ENCODE measurements around the gene RAB43.

The RAB43 gene

DNA sequence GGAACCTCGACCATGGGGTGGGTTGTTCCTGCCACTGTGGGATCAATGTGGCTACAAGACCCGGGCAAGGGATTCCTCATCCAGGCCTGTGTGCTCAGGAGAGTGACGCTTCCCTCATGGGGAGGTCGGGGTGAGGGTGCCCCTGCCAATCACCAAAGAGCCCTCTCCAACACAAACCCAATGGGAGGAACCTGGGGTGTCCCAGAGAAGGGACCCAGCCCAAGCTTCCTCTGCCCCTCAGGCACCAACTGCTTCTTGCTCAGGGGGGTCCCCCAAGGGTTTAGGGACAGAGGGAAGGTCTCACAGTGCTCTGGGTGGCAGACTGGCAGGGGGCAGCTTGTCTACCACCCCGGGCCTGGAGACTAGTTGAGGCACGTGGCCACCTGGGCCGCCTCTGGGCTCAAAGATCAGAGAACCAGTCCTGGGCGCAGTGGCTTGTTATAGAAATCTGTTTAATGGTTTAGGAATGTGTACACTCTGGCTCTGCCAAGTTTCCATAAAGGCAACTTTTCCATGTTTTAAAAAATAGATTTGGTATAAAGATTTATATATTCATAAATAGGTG lies 34.4 kb downstream of the RAB43 start:
- Histone ChIP-seq H3K4me1 (ENCODE audit: control insufficient read depth, insufficient read depth, low read length) (no peaks in the 10 kb centered on the region), H3K27ac (ENCODE audit: extremely low read depth, low read depth, low read length) (no peak overlapping the region), H3K9me3 (ENCODE audit: control insufficient read depth, insufficient read depth, low read depth, low read length) (no peaks in the 10 kb centered on the region), H3K4me3 (ENCODE audit: low read depth, low read length) (no peak overlapping the region), H3K36me3 (ENCODE audit: control insufficient read depth in 2 of 2, insufficient read depth in 1 of 2, low read length in 2 of 2) (peaks cover 0 to 6% of the 10 kb centered on the region in 2 experiments; a peak in 2 of 3 replicates)
- POLR2A ChIA-PET, result no interaction called here
- no peak for TF ChIP-seq GLI2 (tag by site-specific recombination; IDR thresholded peaks at IDR 0.05; ENCODE audit: borderline replicate concordance, low read depth)
- TF ChIP-seq ZNF529 (tag by site-specific recombination; IDR thresholded peaks at IDR 0.05; ENCODE audit: insufficient replicate concordance), result no peak
- TF ChIP-seq ZNF335 (tag by site-specific recombination; conservative IDR thresholded peaks at IDR 0.05), result no peak
- no peak for TF ChIP-seq HIC1 (tag by site-specific recombination; IDR thresholded peaks at IDR 0.05)
- no peak for TF ChIP-seq ZNF48 (tag by site-specific recombination; IDR thresholded peaks at IDR 0.05)
- no peak for TF ChIP-seq TSHZ1 (tag by site-specific recombination; IDR thresholded peaks at IDR 0.05; ENCODE audit: borderline replicate concordance)
- TF ChIP-seq WT1 (tag by site-specific recombination; IDR thresholded peaks at IDR 0.05), result no peak
- TF ChIP-seq, protein P1, sequence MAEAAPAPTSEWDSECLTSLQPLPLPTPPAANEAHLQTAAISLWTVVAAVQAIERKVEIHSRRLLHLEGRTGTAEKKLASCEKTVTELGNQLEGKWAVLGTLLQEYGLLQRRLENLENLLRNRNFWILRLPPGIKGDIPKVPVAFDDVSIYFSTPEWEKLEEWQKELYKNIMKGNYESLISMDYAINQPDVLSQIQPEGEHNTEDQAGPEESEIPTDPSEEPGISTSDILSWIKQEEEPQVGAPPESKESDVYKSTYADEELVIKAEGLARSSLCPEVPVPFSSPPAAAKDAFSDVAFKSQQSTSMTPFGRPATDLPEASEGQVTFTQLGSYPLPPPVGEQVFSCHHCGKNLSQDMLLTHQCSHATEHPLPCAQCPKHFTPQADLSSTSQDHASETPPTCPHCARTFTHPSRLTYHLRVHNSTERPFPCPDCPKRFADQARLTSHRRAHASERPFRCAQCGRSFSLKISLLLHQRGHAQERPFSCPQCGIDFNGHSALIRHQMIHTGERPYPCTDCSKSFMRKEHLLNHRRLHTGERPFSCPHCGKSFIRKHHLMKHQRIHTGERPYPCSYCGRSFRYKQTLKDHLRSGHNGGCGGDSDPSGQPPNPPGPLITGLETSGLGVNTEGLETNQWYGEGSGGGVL (tag by site-specific recombination; IDR thresholded peaks at IDR 0.05), result no peak
- no peak for TF ChIP-seq ZNF596 (tag by site-specific recombination; IDR thresholded peaks at IDR 0.05)
- TF ChIP-seq SETDB1 (IDR thresholded peaks at IDR 0.05; ENCODE audit: insufficient read length, low read length), result no peak
- TF ChIP-seq, protein P2, sequence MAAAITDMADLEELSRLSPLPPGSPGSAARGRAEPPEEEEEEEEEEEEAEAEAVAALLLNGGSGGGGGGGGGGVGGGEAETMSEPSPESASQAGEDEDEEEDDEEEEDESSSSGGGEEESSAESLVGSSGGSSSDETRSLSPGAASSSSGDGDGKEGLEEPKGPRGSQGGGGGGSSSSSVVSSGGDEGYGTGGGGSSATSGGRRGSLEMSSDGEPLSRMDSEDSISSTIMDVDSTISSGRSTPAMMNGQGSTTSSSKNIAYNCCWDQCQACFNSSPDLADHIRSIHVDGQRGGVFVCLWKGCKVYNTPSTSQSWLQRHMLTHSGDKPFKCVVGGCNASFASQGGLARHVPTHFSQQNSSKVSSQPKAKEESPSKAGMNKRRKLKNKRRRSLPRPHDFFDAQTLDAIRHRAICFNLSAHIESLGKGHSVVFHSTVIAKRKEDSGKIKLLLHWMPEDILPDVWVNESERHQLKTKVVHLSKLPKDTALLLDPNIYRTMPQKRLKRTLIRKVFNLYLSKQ (tag by site-specific recombination; IDR thresholded peaks at IDR 0.05; ENCODE audit: borderline replicate concordance), result no peak
- no peak for TF ChIP-seq SP7 (tag by site-specific recombination; IDR thresholded peaks at IDR 0.05)
- TF ChIP-seq, protein P3, sequence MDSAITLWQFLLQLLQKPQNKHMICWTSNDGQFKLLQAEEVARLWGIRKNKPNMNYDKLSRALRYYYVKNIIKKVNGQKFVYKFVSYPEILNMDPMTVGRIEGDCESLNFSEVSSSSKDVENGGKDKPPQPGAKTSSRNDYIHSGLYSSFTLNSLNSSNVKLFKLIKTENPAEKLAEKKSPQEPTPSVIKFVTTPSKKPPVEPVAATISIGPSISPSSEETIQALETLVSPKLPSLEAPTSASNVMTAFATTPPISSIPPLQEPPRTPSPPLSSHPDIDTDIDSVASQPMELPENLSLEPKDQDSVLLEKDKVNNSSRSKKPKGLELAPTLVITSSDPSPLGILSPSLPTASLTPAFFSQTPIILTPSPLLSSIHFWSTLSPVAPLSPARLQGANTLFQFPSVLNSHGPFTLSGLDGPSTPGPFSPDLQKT (IDR thresholded peaks at IDR 0.05; ENCODE audit: borderline replicate concordance, low read depth, low read length), result no peak
- no peak for TF ChIP-seq ZNF521 (tag by site-specific recombination; IDR thresholded peaks at IDR 0.05)
- no peak for TF ChIP-seq PBX3 (CRISPR knock-in tag; IDR thresholded peaks at IDR 0.05)
- TF ChIP-seq ZEB2 (tag by site-specific recombination; IDR thresholded peaks at IDR 0.05), result no peak
- CTCF ChIA-PET, result interaction anchor here (0.8 to 1.0 kb wide), 2 partner anchors 33 to 117 kb away, joined by 3 to 5 read pairs; no protein-coding TSS in a partner anchor
